Fibroblast of lung (primary cell): ENCODE results near the gene CDK2.

Experiments used
- CTCF ChIP-seq, 2 donors: IDR thresholded peaks in 1 of 2; conservative IDR thresholded peaks in 1 of 2; 1 replicate in 1 of 2; 2 replicates in 1 of 2; pipeline ENCODE4 v1.5.1; 2011 to 2012; ENCODE audit warnings: low read length in 2 of 2, control low read depth in 1 of 2, inconsistent platforms in 1 of 2, low read depth in 1 of 2, mild to moderate bottlenecking in 1 of 2
- EZH2 ChIP-seq: IDR thresholded peaks from 2 replicates; pipeline ENCODE4 v1.5.1; 2012; ENCODE audit warnings: low read length, control low read depth, mild to moderate bottlenecking; ENCODE audit errors: missing control alignments

- TF ChIP-seq CTCF (conservative IDR thresholded peaks at IDR 0.05 in 1 of 2, IDR thresholded peaks at IDR 0.05 in 1 of 2; ENCODE audit: low read depth in 1 of 2, low read length in 2 of 2) = no peak
- TF ChIP-seq EZH2 = no peak
Measured at GRCh38 chr12:55993230-55993853, 26.7 kb downstream of the CDK2 start.
